ENCODE results near the gene CFD. TPM values are rescaled to one million over a fixed set of nuclear protein-coding genes. Genes with fewer than 3 reads are reported as not detected.
"Not testable (repeated sequence)": the region's sequence is repeated elsewhere in the genome, so short reads cannot be mapped to it uniquely, and the experiment has no call there.

The CFD gene
- 1,000 to 10,000 TPM in 1 of 3 donors, 100 to 1,000 TPM in 2; 146 to 2,068 (median 706) TPM for polyA plus RNA-seq

DNA sequence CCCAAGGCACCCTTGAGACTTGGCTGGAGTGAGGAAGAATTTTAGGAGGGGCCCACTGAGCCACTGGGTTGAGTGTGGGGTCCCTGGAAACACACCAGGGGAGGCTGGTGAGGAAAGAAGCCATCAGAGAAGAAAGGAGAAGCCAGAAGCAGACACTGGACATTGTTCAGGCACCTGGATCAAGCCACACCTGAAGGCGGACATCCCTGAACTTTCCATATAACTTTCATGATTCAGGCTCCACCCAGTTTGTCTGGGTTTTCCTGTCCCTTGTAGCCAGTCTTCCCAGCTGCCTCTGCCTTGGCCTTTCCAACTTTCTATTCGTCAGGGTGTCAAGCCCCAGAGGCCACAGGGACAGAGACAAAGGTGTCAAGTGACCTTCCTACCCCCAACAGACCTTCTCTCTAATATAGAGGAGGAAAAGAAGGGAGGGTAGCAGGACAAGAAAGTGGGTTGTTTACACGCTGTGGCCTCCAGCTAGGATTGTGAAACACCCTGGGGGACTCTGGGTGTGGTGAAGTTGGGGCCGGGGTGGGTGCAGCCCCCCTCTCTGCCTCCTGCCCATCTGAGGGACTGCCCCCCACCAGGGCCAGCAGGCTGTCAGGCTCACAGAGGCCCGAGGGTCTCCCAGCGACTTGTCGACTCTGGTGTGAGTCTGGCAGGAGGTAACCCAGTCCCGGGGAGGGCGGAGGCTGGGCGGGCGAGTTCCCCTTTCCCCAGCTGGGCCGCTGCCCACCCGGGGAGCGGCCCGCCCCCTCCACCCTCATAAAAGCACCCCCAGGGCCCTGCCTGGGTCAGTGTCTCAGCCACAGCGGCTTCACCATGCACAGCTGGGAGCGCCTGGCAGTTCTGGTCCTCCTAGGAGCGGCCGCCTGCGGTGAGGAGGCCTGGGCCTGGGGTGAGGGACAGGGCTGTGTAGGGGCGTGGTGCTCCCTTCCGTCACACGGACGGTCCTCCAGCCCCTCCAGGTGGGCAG, at the start of gene CFD:
Gene CFD, plus strand, starts transcription at position 797 of the 976 bp plus-strand sequence. Its CDS starts 26 bp downstream, at position 823.
- 16 to 52% (median 21%) methylated on average over 21 to 24 of the region's 24 CpGs for WGBS, 3 donors
- H3K27ac ChIP-seq (ENCODE audit: low read depth, low read length): no peak within 1 kb of the TSS

DNA sequence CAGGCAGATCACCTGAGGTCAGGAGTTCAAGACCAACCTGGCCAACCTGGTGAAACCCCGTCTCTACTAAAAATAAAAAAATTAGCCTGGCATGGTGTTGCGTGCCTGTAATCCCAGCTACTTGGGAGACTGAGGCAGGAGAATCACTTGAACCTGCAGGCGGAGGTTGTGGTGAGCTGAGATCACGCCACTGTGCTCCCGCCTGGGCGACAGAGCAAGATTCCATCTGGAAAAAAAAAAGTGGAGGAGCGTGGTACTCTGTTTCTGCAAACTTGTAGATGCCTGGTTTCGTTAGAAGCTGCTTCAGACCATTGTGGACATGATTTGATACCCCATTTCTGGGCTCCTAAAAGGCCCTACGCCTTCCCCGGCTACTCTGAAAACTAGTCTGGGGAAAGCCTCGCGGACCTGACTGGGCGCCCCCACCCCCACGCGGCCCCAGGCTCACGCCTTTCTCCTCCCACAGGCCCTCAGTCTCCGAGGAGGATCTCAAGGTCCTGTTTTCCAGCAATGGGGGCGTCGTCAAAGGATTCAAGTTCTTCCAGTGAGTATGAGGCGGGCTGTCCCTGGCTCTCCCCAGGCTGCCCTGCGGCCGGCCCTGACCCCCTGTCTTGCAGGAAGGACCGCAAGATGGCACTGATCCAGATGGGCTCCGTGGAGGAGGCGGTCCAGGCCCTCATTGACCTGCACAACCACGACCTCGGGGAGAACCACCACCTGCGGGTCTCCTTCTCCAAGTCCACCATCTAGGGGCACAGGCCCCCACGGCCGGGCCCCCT, 49.2 kb upstream of the CFD start:
- no peak overlapping the region for H3K27ac ChIP-seq (ENCODE audit: low read depth, low read length)
- WGBS, 3 donors: 83 to 84% (median 84%) methylated on average over 30 of the region's 30 CpGs

DNA sequence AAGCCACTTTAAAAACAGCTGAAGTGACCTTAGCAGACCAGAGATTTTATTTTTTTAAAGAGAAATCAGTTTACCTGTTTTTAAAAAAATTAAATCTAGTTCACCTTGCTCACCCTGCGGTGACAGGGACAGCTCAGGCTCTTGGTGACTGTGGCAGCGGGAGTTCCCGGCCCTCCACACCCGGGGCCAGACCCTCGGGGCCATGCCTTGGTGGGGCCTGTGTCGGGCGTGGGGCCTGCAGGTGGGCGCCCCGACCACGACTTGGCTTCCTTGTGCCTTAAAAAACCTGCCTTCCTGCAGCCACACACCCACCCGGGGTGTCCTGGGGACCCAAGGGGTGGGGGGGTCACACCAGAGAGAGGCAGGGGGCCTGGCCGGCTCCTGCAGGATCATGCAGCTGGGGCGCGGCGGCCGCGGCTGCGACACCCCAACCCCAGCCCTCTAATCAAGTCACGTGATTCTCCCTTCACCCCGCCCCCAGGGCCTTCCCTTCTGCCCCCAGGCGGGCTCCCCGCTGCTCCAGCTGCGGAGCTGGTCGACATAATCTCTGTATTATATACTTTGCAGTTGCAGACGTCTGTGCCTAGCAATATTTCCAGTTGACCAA, 48.5 kb upstream of the CFD start:
- 85 to 91% (median 89%) methylated on average over 22 to 25 of the region's 25 CpGs for WGBS, 3 donors

GRCh38 chr19:811506-812048, 47.9 kb upstream of the CFD start:
- 92 to 97% (median 96%) methylated on average over 20 of the region's 20 CpGs for WGBS, 3 donors
- no peak overlapping the region for H3K27ac ChIP-seq (ENCODE audit: low read depth, low read length)

More for the DNA sequence above, 48.5 kb upstream of the CFD start:
- no peak overlapping the region for H3K27ac ChIP-seq (ENCODE audit: low read depth, low read length)

GRCh38 chr19:812049-812746, 47.3 kb upstream of the CFD start:
- no peak overlapping the region for H3K27ac ChIP-seq (ENCODE audit: low read depth, low read length)
- WGBS, 3 donors: 88 to 92% (median 90%) methylated on average over 54 to 80 of the region's 80 CpGs

GRCh38 chr19:812747-813218, 46.7 kb upstream of the CFD start:
- 93 to 95% (median 94%) methylated on average over 25 to 72 of the region's 72 CpGs for WGBS, 3 donors
- H3K27ac ChIP-seq (ENCODE audit: low read depth, low read length): no peak overlapping the region

- 91 to 94% (median 91%) methylated on average over 69 to 87 of the region's 87 CpGs for WGBS, 3 donors
- H3K27ac ChIP-seq (ENCODE audit: low read depth, low read length): no peak overlapping the region
These were observed 46.0 kb upstream of the CFD start for GRCh38 chr19:813219-814151.

DNA sequence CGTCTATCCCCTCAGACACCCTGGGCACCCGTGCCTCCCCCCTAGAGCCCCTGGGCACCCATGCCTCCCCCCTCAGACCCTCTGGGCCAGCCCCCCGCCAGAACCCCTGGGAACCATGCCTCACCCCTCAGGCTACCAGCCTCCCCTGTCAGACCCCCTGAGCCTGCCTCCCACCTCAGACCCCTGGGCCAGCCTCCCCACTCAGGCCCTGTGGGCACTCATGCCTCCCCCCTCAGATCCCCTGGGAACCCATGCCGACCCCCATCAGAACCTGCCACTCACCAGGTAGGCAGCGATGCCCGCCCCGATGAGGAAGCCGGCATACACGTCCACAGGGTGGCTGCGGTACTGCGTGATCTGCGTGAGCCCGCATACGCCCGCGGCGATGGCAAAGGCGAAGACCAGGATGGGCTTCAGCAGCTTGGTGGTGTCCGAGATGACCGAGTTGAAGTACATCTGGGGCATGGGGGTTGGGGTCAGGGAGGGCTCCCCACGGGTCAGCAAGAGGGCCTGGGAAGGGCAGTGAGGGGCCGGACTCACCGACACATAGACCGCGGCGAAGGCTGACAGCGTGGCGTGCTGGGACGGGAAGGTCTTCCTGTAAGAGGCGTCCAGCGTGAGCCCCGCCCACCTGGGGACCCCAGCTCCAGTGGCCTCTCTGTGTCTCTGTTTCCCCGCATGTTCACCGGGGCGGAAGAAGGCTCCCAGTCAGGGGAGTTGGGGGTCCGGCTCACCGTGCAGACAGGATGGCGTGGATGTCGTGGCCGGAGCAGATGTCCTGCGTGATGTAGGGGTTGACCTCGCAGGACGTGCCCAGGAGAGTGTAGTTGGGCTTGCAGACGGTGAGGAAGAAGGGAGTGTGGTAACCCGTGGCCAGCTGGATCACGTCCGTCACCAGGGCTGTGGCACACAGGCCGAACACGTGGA, 45.0 kb upstream of the CFD start:
- WGBS, 3 donors: 87 to 92% (median 89%) methylated on average over 48 to 49 of the region's 49 CpGs
- H3K27ac ChIP-seq (ENCODE audit: low read depth, low read length): no peak overlapping the region

- WGBS, 3 donors: 89 to 96% (median 95%) methylated on average over 36 to 47 of the region's 47 CpGs
- no peak overlapping the region for H3K27ac ChIP-seq (ENCODE audit: low read depth, low read length)
These were observed 44.2 kb upstream of the CFD start for GRCh38 chr19:815079-815774.

DNA sequence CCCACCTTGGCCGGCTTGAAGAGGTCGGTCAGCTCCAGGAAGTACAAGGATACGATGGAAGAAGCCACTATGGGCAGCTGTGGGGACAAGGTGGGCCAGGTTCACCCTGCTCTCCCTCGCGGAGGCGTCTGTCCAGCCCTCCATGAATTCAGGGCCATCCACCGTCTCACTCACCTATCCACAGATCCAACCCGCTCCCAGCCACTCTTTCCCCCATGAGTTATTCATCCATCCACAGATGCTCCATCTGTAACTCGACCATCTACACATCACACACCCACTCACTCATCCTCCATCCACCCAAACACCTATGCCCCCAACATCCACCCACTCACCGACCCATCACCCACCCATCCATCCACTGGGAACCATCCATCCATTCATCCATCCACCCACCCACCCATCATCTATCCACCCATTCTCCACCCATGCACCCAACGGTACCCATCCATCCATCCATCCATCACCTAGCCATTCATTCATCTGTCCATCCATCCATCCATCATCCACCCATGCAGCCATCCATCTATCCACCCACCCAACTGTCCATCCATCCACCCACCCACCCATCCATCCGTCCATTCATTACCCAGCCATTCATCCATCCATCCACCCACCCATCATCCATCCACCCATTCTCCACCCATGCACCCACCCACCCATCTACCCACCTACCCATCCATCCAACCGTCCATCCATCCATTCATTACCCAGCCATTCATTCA, 43.5 kb upstream of the CFD start:
- no peak overlapping the region for H3K27ac ChIP-seq (ENCODE audit: low read depth, low read length)
- WGBS, 3 donors: 92 to 97% (median 95%) methylated on average over 11 to 13 of the region's 13 CpGs

DNA sequence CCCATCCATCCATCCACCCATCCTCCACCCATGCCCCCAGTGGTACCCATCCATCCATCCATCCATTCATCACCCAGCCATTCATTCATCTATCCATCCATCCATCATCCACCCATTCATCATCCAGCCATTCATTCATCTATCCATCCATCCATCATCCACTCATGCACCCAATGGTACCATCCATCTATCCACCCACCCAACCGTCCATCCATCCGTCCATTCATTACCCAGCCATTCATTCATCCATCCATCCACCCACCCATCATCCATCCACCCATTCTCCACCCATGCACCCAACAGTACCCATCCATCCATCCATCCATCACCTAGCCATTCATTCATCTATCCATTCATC, 43.0 kb upstream of the CFD start:
- WGBS, 3 donors: 83 to 91% (median 90%) methylated on average over 2 of the region's 2 CpGs

GRCh38 chr19:820212-820611, 39.3 kb upstream of the CFD start:
- WGBS, 3 donors: 88 to 98% (median 96%) methylated on average over 5 of the region's 5 CpGs
- not testable (repeated sequence) for H3K27ac ChIP-seq (ENCODE audit: low read depth, low read length)

More for the DNA sequence above, 43.0 kb upstream of the CFD start:
- no peak overlapping the region for H3K27ac ChIP-seq (ENCODE audit: low read depth, low read length)

GRCh38 chr19:821231-821824, 38.1 kb upstream of the CFD start:
- WGBS, 3 donors: 2 to 3% (median 3%) methylated on average over 25 to 59 of the region's 64 CpGs

DNA sequence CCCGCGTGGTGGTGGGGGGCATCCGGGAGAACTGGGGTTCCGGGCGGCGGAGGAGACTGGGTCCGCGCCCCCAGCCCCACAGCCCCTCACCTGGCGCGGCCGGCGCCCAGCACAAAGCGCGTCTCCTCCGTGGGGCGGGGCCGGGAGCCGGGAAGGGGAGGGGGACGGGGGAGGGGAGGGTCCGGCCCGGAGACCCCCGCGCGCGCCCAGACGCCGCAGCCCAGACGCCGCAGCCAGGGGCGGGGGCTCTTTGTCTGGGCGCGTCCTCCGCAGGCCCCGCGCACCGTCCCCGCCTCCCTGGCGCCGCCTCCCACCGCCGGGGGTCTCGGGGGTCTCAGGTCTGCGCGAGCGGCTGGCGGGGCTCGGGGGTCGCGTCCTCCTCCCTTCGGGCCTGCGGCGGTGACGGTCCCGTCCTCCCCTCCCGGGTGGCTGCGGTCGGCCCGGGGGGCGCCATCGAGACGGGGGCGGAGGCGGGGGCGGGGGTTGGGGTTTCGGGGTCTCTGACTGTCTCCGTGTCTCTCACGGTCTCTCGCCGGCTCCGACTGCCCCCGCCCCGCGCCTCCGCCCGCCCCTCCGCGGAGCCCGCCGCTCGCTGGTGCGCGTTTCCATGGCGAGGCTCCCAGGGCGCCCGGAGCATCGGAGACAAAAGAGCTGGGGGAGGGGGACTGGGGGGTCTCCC, 37.5 kb upstream of the CFD start, which contains the start of gene PLPPR3:
Gene PLPPR3, minus strand, starts transcription at position 131 of the 679 bp plus-strand sequence. CDS start 396 bp downstream, outside the sequence.
- WGBS, 3 donors: 1 to 2% (median 1%) methylated on average over 26 to 83 of the region's 86 CpGs
- H3K27ac ChIP-seq (ENCODE audit: low read depth, low read length): no peak within 1 kb of the TSS

More at GRCh38 chr19:821231-821824, 38.1 kb upstream of the CFD start:
- no peak overlapping the region for H3K27ac ChIP-seq (ENCODE audit: low read depth, low read length)

Data from adipose tissue (tissue), 3 donors.